Epithelial cell of esophagus (primary cell): ENCODE results near the gene CFAP299.

Source experiments
- DNase-seq: peaks from one replicate; pipeline ENCODE4 v3.0.0; 2010; ENCODE audit warnings: low read depth
- H3K4me3 ChIP-seq: 2 replicates; pipeline ENCODE4 v1.5.1; 2011; ENCODE audit warnings: mild to moderate bottlenecking, low read length, control low read depth
- TF ChIP-seq, protein P1 (sequence below): IDR thresholded peaks from 2 replicates; pipeline ENCODE4 v1.5.1; 2011; ENCODE audit warnings: low read depth, mild to moderate bottlenecking, low read length, control low read depth, inconsistent platforms; ENCODE audit not compliant: insufficient read depth; ENCODE audit errors: missing control alignments

CFAP299 gene

DNA sequence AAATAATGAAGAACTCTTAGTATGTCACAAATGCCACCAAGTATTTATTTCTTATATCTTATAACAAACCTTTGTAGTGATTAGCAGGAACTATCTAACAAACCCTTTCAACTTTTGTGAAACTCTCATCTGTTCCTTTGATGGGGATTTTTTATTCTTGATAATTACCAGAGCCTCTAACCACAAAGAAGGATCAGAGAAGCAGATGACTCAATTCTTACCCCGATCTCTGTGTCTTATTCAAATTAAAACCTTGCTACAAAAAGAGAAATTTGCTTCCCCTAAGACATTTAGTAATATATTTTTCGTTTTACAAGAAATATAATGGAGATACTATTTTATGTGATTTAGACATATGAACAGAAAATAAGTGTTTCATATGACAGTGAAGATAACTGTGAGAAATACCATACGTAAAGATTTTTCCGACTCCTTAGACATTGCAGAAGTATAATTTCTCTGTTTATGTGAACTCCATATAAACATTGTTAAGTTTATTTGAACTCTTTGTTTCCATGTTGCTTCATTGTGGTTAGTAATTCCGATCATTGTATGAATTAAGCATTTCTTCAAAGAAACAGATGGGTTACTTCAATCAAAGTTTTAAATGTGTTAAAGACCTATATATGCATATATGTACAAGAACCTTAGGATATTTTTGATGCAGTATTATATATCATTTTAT lies 205.4 kb downstream of the CFAP299 start:
- no peak overlapping the region for H3K4me3 ChIP-seq
- no peak for DNase-seq
- TF ChIP-seq, protein P1, sequence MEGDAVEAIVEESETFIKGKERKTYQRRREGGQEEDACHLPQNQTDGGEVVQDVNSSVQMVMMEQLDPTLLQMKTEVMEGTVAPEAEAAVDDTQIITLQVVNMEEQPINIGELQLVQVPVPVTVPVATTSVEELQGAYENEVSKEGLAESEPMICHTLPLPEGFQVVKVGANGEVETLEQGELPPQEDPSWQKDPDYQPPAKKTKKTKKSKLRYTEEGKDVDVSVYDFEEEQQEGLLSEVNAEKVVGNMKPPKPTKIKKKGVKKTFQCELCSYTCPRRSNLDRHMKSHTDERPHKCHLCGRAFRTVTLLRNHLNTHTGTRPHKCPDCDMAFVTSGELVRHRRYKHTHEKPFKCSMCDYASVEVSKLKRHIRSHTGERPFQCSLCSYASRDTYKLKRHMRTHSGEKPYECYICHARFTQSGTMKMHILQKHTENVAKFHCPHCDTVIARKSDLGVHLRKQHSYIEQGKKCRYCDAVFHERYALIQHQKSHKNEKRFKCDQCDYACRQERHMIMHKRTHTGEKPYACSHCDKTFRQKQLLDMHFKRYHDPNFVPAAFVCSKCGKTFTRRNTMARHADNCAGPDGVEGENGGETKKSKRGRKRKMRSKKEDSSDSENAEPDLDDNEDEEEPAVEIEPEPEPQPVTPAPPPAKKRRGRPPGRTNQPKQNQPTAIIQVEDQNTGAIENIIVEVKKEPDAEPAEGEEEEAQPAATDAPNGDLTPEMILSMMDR = no peak

DNA sequence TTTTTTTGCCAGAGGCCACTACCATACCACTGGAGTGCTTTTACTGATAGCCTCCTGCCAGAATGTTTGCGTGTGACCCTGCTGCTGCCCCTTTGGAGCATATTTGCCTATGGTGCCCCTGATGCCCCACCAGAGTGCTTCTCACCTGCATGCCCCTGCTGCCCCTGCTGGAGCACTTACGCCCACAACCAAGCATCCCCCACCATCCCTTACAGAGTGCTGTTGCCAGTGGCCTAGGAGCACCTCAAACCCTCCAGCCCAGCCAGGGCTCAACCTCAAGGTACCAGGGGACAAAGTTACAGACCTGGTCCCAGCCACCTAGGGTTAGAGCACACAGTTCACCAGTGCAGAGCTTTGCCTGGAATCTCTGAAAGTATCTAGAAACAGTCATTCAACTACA lies 207.2 kb downstream of the CFAP299 start:
- TF ChIP-seq, protein P1 = no peak
- H3K4me3 ChIP-seq = no peak overlapping the region
- DNase-seq = no peak

DNA sequence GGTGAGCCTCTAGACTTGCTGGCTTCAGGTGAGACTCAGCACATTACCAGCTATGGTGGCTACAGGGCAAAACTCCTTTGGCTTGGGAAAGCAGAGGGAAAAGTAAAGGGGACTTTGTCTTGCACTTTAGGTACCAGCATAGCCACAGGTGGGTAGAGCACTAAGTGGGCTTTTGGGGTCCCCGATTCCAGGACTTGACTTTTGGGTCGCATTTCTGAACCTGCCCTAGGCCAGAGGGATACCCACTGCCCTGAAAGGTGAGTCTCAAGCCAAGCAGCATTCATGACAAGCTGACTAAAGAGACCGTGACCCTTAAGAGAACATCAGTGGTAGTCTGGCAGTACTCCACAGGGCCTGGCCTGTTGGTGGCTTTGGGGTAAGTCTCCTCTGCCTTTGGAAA lies 224.8 kb downstream of the CFAP299 start:
- TF ChIP-seq, protein P1 = no peak
- no peak overlapping the region for H3K4me3 ChIP-seq
- no peak for DNase-seq

DNA sequence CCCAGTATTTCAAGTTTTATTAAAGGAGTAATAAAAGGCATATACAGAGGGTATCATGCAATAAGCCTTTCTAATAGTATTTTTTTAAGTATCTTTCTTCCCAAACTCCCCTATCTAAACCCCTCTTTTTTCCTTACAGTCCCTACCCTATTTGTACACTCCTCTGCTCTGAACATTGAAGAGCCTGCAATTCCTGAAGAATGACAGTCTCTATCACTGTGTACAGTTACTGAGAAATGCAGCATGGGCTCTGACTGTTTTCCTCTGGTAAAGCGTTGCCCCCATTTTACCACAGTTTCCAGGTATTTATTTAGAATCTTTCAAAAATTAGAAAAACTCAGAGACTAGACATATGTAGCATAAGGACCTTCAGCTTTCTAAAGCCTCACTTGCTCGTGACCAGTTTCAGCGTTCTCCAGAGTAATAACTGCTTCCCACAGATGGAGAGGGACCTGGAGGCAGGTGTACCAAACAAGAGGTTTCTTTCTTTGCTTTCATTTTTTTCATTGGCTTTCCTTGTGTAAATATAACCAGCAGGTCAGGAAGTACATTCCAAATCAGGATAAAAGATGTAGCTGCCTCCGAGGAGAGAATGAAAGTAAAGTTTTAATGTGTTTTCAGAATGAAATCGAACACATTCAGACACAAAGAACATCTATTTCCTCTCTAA lies 230.8 kb downstream of the CFAP299 start:
- H3K4me3 ChIP-seq = no peak overlapping the region
- DNase-seq = peak; percentile 2

DNA sequence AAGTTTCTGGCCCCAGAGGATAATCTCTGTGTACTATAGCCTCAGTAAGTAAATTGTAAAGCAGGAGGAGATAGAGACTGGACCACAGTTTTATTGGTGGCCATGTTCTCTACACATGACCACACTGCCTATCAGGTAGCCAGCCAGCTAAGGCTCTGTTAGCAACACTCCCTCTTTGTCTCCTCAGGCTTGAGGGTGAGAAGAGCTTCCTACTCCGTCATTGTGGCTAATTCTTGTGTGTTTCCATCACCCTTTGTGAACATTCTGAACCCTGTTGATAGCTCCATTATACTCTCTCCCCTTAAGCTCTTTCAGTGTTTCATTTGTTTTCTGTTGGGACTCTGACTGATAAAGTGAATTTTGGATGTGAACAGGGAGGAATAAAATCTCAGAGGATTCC lies 233.4 kb downstream of the CFAP299 start:
- TF ChIP-seq, protein P1 = no peak
- no peak for DNase-seq
- H3K4me3 ChIP-seq = no peak overlapping the region

More for the DNA sequence above, 230.8 kb downstream of the CFAP299 start:
- TF ChIP-seq, protein P1 = no peak

DNA sequence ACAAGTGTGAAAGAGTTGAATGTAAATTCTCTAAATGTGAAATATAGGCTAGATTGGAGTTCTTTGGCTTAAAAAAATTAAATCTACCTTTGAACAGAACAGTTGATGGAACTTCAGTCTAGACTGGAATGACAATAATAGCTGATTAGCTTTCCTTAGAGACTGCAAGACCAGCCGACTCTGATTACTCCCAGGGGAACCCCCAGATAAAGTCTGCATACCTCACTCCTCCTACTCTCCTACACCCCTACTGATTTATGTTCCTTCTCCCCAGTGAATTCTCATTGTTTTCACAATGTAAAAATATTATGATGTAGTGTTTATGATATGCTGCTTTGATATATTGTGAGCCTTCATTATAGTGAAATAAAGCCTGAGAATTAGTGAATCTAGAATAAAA lies 241.3 kb downstream of the CFAP299 start:
- TF ChIP-seq, protein P1 = no peak
- no peak for DNase-seq

More for the DNA sequence above, 241.3 kb downstream of the CFAP299 start:
- no peak overlapping the region for H3K4me3 ChIP-seq
